RWPE2 (cell line): Measurements from ENCODE around the gene CUL1.
A peak's percentile ranks its signal among the peaks of the same experiment; 100 is the strongest.

ENCODE experiments used
- ATAC-seq: fragments of 200-7000 bp; cut with Tn5 transposase; 3 replicates; pipeline ENCODE4 v1.9.1; 2021; ENCODE audit warnings: low read depth
- DNase-seq: peaks from one replicate; pipeline ENCODE4 v3.0.0-alpha.2; 2020; ENCODE audit warnings: low spot score
- H3K27ac ChIP-seq: fragments of 450-650 bp; 2 replicates; pipeline ENCODE4 v1.5.1; 2017; ENCODE audit warnings: mild to moderate bottlenecking; ENCODE audit not compliant: poor library complexity, severe bottlenecking
- H3K27me3 ChIP-seq: fragments of 250-450 bp; sonication (Bioruptor Pico); 2 replicates; pipeline ENCODE4 v1.5.1; 2021; ENCODE audit warnings: mild to moderate bottlenecking, moderate library complexity; ENCODE audit not compliant: insufficient read depth, poor library complexity, severe bottlenecking
- H3K36me3 ChIP-seq: fragments of 250-450 bp; sonication (Bioruptor Pico); 2 replicates; pipeline ENCODE4 v1.5.1; 2020; ENCODE audit warnings: low read depth, mild to moderate bottlenecking, moderate library complexity
- H3K4me1 ChIP-seq: fragments of 250-450 bp; sonication (Bioruptor Pico); 2 replicates; pipeline ENCODE4 v1.5.1; 2021; ENCODE audit warnings: mild to moderate bottlenecking, moderate library complexity; ENCODE audit not compliant: insufficient read depth, poor library complexity, severe bottlenecking
- H3K4me3 ChIP-seq: fragments of 250-450 bp; sonication (Bioruptor Pico); 2 replicates; pipeline ENCODE4 v1.5.1; 2021; ENCODE audit warnings: mild to moderate bottlenecking, moderate library complexity; ENCODE audit not compliant: severe bottlenecking
- H3K9me3 ChIP-seq: fragments of 250-450 bp; sonication (Bioruptor Pico); 2 replicates; pipeline ENCODE4 v1.5.1; 2021; ENCODE audit warnings: mild to moderate bottlenecking, moderate library complexity; ENCODE audit not compliant: severe bottlenecking
- CTCF ChIP-seq: fragments of 450-650 bp; IDR thresholded peaks from one replicate; pipeline ENCODE4 v1.5.1; 2017; ENCODE audit warnings: mild to moderate bottlenecking, moderate library complexity; ENCODE audit not compliant: poor library complexity, severe bottlenecking

Gene CUL1

GRCh38 chr7:148773334-148773733 lies 74.6 kb downstream of the CUL1 start:
- H3K27ac ChIP-seq = peak overlapping the region; percentile 58
- no peak for DNase-seq
- no peaks in the 10 kb centered on the region for H3K9me3 ChIP-seq
- no peak for ATAC-seq
- H3K27me3 ChIP-seq = no peaks in the 10 kb centered on the region
- H3K36me3 ChIP-seq = peaks cover 56% of the 10 kb centered on the region
- H3K4me1 ChIP-seq = peaks cover 6% of the 10 kb centered on the region
- H3K4me3 ChIP-seq = no peak overlapping the region
- no peak for TF ChIP-seq CTCF

- Histone ChIP-seq H3K4me3 (no peak overlapping the region), H3K9me3 (no peaks in the 10 kb centered on the region), H3K27ac (no peak overlapping the region), H3K36me3 (peaks cover 45% of the 10 kb centered on the region), H3K4me1 (peaks cover 6% of the 10 kb centered on the region), H3K27me3 (no peaks in the 10 kb centered on the region)
- TF ChIP-seq CTCF = no peak
- no peak for DNase-seq
- no peak for ATAC-seq
These were observed 75.8 kb downstream of the CUL1 start for GRCh38 chr7:148774471-148774870.

DNA sequence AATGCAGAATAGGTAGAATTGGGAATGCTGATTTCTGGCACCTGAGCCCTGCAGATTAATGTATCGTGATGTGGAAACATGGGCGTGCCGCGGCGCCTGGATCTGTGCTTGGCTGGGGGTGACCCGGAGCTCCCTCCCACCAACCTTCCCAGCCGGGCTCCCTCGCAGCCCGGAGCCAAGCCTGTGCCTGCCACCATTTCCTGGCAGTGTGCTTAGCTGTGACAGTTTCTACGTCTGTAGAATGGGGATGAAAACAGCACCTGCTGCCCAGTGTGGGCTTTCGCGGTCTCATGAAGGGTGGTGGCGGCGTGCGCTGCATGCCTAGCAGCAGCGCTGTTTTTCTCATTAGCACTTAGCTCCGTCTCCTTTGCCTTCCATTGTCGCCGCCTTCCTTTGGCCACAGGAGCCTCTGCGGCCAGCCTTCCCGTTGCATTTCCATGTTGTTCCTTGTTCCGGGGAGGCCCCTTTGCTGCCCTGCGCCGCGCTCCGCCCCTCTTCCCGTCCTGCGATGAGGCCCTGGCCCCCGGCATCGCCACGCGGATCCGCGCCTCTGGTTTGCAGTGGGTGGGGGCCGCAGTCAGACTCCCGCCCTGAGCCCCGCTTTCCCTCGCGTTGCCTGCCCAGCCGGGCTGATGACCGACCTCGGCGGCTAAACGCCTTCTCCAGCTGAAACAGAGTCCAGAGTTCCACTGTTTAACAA lies 84.2 kb downstream of the CUL1 start:
- Histone ChIP-seq H3K36me3 (peaks cover 51% of the 10 kb centered on the region), H3K4me1 (peaks cover 15% of the 10 kb centered on the region), H3K4me3 (peak overlapping the region; percentile 14), H3K27me3 (no peaks in the 10 kb centered on the region), H3K9me3 (no peaks in the 10 kb centered on the region), H3K27ac (peak overlapping the region; percentile 49)
- peak; percentile 35 for ATAC-seq
- DNase-seq = no peak
- no peak for TF ChIP-seq CTCF

- peaks cover 15% of the 10 kb centered on the region for H3K4me1 ChIP-seq
- no peaks in the 10 kb centered on the region for H3K9me3 ChIP-seq
- DNase-seq = no peak
- H3K27me3 ChIP-seq = no peaks in the 10 kb centered on the region
- no peak overlapping the region for H3K4me3 ChIP-seq
- peak; percentile 96 for ATAC-seq
- H3K36me3 ChIP-seq = peaks cover 61% of the 10 kb centered on the region
- peak overlapping the region; percentile 49 for H3K27ac ChIP-seq
- no peak for TF ChIP-seq CTCF
These were observed 85.3 kb downstream of the CUL1 start for GRCh38 chr7:148783801-148784527.
